GM18520 (cell line): Measurements from ENCODE around the gene KLB.
"Not testable (repeated sequence)": the region's sequence is repeated elsewhere in the genome, so short reads cannot be mapped to it uniquely, and the experiment has no call there.

ENCODE experiments used
- ATAC-seq: cut with Tn5 transposase; IDR thresholded peaks from one replicate; pipeline ENCODE4 v1.9.1; 2021; ENCODE audit not compliant: unreplicated experiment

KLB gene

GRCh38 chr4:39406763-39407583 is at the start of gene KLB:
Gene KLB, plus strand, starts transcription at chr4:39406930. Its CDS starts 20 bp downstream, at chr4:39406950.
- no peak for ATAC-seq

- no peak for ATAC-seq
Measured at GRCh38 chr4:39357002-39357401, 49.7 kb upstream of the KLB start.

GRCh38 chr4:39360611-39361010 is 46.1 kb upstream of the KLB start:
- not testable (repeated sequence) for ATAC-seq

- no peak for ATAC-seq
Measured at GRCh38 chr4:39362827-39363226, 43.9 kb upstream of the KLB start.

- no peak for ATAC-seq
Measured at GRCh38 chr4:39363773-39364393, 42.8 kb upstream of the KLB start.

- no peak for ATAC-seq
Measured at GRCh38 chr4:39365360-39365759, 41.4 kb upstream of the KLB start.

- ATAC-seq: peak; percentile 77
Measured at GRCh38 chr4:39365830-39366771, 40.6 kb upstream of the KLB start, which contains the start of gene RFC1. Gene RFC1, minus strand, starts transcription at chr4:39366362. Its CDS starts 121 bp downstream, at chr4:39366241.

GRCh38 chr4:39367166-39367565 is 39.6 kb upstream of the KLB start:
- ATAC-seq: no peak

- no peak for ATAC-seq
Measured at GRCh38 chr4:39369301-39369700, 37.4 kb upstream of the KLB start.

GRCh38 chr4:39371209-39371608 is 35.5 kb upstream of the KLB start:
- ATAC-seq: not testable (repeated sequence)

- ATAC-seq: no peak
Measured at GRCh38 chr4:39375478-39375877, 31.3 kb upstream of the KLB start.

GRCh38 chr4:39383690-39384089 is 23.0 kb upstream of the KLB start:
- ATAC-seq: no peak

- no peak for ATAC-seq
Measured at GRCh38 chr4:39384563-39384962, 22.2 kb upstream of the KLB start.

- ATAC-seq: no peak
Measured at GRCh38 chr4:39390603-39391002, 16.1 kb upstream of the KLB start.

GRCh38 chr4:39394706-39395105 is 12.0 kb upstream of the KLB start:
- ATAC-seq: no peak

- not testable (repeated sequence) for ATAC-seq
Measured at GRCh38 chr4:39401640-39402039, 5.1 kb upstream of the KLB start.

GRCh38 chr4:39407584-39407885 is 805 bp downstream of the KLB start:
- no peak for ATAC-seq

- ATAC-seq: no peak
Measured at GRCh38 chr4:39410415-39410814, 3.7 kb downstream of the KLB start.

- ATAC-seq: not testable (repeated sequence)
Measured at GRCh38 chr4:39411561-39411960, 4.8 kb downstream of the KLB start.

- no peak for ATAC-seq
Measured at GRCh38 chr4:39415678-39416283, 9.1 kb downstream of the KLB start.

- no peak for ATAC-seq
Measured at GRCh38 chr4:39422247-39422646, 15.5 kb downstream of the KLB start.
